GM23248 (cell line): ENCODE results near the gene RPS24.

Experiments used
- EZH2 ChIP-seq: fragments of 200-600 bp; sonication (generic); IDR thresholded peaks from 2 replicates; pipeline ENCODE4 v1.6.1; 2018; ENCODE audit warnings: antibody characterized with exemption, mild to moderate bottlenecking; ENCODE audit not compliant: insufficient read depth, poor library complexity, severe bottlenecking
- EZH2phosphoT487 ChIP-seq: fragments of 200-600 bp; sonication (generic); IDR thresholded peaks from 2 replicates; pipeline ENCODE4 v1.6.1; 2018; ENCODE audit warnings: antibody characterized with exemption, moderate library complexity, mild to moderate bottlenecking, low read depth; ENCODE audit not compliant: insufficient read depth

- TF ChIP-seq EZH2 (no peak), EZH2phosphoT487 (no peak)
Observed at GRCh38 chr10:78015546-78015945, 18.1 kb upstream of the RPS24 start.
